GM23248 (cell line): ENCODE data around the gene DENND1A. TPM values are rescaled to one million over a fixed set of nuclear protein-coding genes. Genes with fewer than 3 reads are reported as not detected.
A peak's percentile ranks its signal among the peaks of the same experiment; 100 is the strongest.

Experiments used
- DNase-seq: peaks from one replicate; pipeline ENCODE4 v3.0.0-alpha.2; 2015
- H2AFZ ChIP-seq: fragments of 200-600 bp; sonication (generic); 2 replicates; pipeline ENCODE4 v1.6.1; 2016; ENCODE audit warnings: antibody characterized with exemption
- H3F3A ChIP-seq: fragments of 200-600 bp; sonication (generic); 2 replicates; pipeline ENCODE4 v1.6.1; 2016; ENCODE audit warnings: mild to moderate bottlenecking, antibody characterized with exemption, mixed run types; ENCODE audit not compliant: insufficient read depth
- H3K27ac ChIP-seq: fragments of 200-600 bp; sonication (generic); 2 replicates; pipeline ENCODE4 v1.5.1; 2016; ENCODE audit warnings: mild to moderate bottlenecking
- H3K27me3 ChIP-seq: fragments of 200-600 bp; sonication (generic); replicated peaks from 2 replicates; pipeline ENCODE4 v1.6.1; 2016; ENCODE audit warnings: mild to moderate bottlenecking; ENCODE audit not compliant: insufficient read depth
- H3K36me3 ChIP-seq: fragments of 200-600 bp; sonication (generic); 2 replicates; pipeline ENCODE4 v1.6.1; 2016; ENCODE audit warnings: low read depth, mild to moderate bottlenecking
- H3K4me1 ChIP-seq: fragments of 200-600 bp; sonication (generic); 2 replicates; pipeline ENCODE4 v1.6.1; 2016; ENCODE audit warnings: mild to moderate bottlenecking; ENCODE audit not compliant: insufficient read depth
- H3K4me2 ChIP-seq: fragments of 200-600 bp; sonication (generic); one replicate; pipeline ENCODE4 v1.6.1; 2016; ENCODE audit warnings: mild to moderate bottlenecking; ENCODE audit not compliant: unreplicated experiment
- H3K4me3 ChIP-seq: fragments of 200-600 bp; sonication (generic); 2 replicates; pipeline ENCODE4 v1.5.1; 2016; ENCODE audit warnings: mild to moderate bottlenecking
- H3K79me2 ChIP-seq: fragments of 200-600 bp; sonication (generic); 2 replicates; pipeline ENCODE4 v1.6.1; 2016; ENCODE audit warnings: mild to moderate bottlenecking; ENCODE audit not compliant: insufficient read depth
- H3K9ac ChIP-seq: fragments of 200-600 bp; sonication (generic); 2 replicates; pipeline ENCODE4 v1.6.1; 2016; ENCODE audit warnings: mild to moderate bottlenecking
- H3K9me2 ChIP-seq: fragments of 200-600 bp; sonication (generic); 2 replicates; pipeline ENCODE4 v1.6.1; 2016; ENCODE audit warnings: mixed run types, mild to moderate bottlenecking, moderate library complexity; ENCODE audit not compliant: insufficient read depth
- H3K9me3 ChIP-seq: fragments of 200-600 bp; sonication (generic); one replicate; pipeline ENCODE4 v1.6.1; 2017; ENCODE audit warnings: low read depth
- H4K20me1 ChIP-seq: fragments of 200-600 bp; sonication (generic); 2 replicates; pipeline ENCODE4 v1.6.0; 2016; ENCODE audit not compliant: insufficient read depth
- EZH2 ChIP-seq: fragments of 200-600 bp; sonication (generic); IDR thresholded peaks from 2 replicates; pipeline ENCODE4 v1.6.1; 2018; ENCODE audit warnings: antibody characterized with exemption, mild to moderate bottlenecking; ENCODE audit not compliant: insufficient read depth, poor library complexity, severe bottlenecking
- EZH2phosphoT487 ChIP-seq: fragments of 200-600 bp; sonication (generic); IDR thresholded peaks from 2 replicates; pipeline ENCODE4 v1.6.1; 2018; ENCODE audit warnings: antibody characterized with exemption, moderate library complexity, mild to moderate bottlenecking, low read depth; ENCODE audit not compliant: insufficient read depth
- WGBS, 2 experiments: methylation state at CpG; one replicate each; pipeline ENCODE4 v1.1.6; 2015 to 2017; ENCODE audit warnings: low lambda C conversion rate in 2 of 2, low coverage in 1 of 2; ENCODE audit errors: missing lambda C conversion rate in 2 of 2; 5-methylcytosine and 5-hydroxymethylcytosine counted together
- in situ Hi-C: fragments of 300-500 bp; cut with MboI; formaldehyde crosslinking; loops from 2 replicates; pipeline ENCODE4 v1.15.0; 2020
- polyA plus RNA-seq: library from polyadenylated mRNA; unstranded; fragments of >200 nt; fragmentation: Nextera tagmentation; extraction: Ambion mirVana; gene quantifications from 2 replicates; pipeline ENCODE4 v1.2.1, GENCODE V29; 2016
- total RNA-seq: library from RNA; depleted of rRNA; stranded (reverse); fragments of >200 nt; shearing (Covaris generic); gene quantifications from 2 replicates; pipeline ENCODE4 v1.2.3, GENCODE V29; 2014

The DENND1A gene
- total and polyA plus RNA-seq, 2 experiments from 2014 or later, result 13.2 to 16.4 TPM

DNA sequence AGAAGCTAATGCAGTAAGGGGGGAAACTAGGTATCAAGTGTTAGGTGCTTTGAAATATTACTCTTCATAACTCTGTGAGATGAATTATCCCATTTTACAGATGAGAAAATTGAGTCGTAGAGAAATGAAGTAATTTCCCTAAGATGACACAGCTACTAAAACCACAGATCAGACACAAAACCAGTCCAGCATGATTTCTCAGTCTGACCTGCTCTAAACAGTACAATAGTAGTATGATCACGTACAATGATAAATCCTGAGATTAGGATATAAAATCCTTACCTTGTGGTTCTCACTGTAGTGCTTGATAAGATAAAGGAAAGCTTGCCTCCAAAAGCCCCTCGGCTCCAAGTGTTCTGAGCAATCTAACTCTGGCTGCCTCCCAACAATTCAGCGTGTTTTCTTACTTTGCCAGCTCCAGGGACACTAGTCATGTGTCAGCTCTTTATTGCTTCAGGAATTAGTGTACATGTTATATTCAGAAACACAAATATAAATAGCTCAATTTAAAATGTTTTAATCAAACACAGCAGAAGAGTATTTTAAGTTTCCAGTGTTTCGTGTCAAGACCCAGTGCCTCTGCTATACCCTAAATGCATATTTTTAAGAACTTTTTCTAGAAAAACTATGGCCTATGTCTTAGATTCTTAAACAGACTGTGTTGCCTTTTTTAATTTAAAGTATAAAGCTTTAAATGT lies 243.6 kb downstream of the DENND1A start:
- 54 to 56% methylated on average over 5 of the region's 5 CpGs for WGBS, 2 experiments
- no peak for TF ChIP-seq EZH2phosphoT487
- no peak for TF ChIP-seq EZH2
- Histone ChIP-seq H3F3A (no peaks in the 10 kb centered on the region), H4K20me1 (no peaks in the 10 kb centered on the region), H3K27ac (no peak overlapping the region), H3K9me3 (no peaks in the 10 kb centered on the region), H3K27me3 (no peaks in the 10 kb centered on the region), H3K79me2 (no peaks in the 10 kb centered on the region), H3K4me1 (peaks cover 4% of the 10 kb centered on the region; the same call in 1 of the 2 replicates), H3K36me3 (no peaks in the 10 kb centered on the region), H3K4me2 (no peak overlapping the region), H2AFZ (no peak overlapping the region), H3K4me3 (no peak overlapping the region), H3K9me2 (no peaks in the 10 kb centered on the region), H3K9ac (no peak overlapping the region)
- in situ Hi-C loops, result no loop called here
- DNase-seq, result peak; percentile 45

DNA sequence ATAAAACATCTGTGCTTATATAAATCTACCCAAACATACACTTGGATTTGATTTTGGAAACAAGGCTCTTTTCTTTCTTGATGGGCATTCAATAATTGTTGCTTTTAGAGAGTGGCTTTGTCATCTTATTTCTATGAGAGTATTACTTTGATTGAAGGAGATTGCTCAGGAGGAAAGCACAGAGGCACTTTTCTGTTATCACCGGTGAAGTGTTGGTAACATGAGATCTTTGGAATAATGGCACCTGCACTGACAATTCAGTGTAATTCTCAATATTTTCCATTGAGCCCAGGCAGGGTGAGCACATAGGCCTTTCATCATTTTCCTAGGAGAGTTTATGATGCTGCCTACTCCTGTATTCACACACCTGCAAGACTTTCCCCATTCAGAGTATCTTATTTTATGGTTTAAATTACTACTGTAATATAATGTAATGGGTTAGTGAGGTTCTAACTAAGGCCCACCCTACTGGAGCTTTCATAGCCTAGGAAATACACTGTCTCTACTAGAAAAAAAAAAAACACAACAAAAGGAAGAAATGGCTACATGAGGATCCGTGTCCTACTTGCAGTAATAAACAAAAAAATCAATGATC lies 244.3 kb downstream of the DENND1A start:
- no peaks in the 10 kb centered on the region for H3K9me3 ChIP-seq
- no peak overlapping the region for H2AFZ ChIP-seq
- no peaks in the 10 kb centered on the region for H3F3A ChIP-seq
- H3K4me1 ChIP-seq, result peaks cover 4% of the 10 kb centered on the region; the same call in 1 of the 2 replicates
- TF ChIP-seq EZH2phosphoT487, result no peak
- H4K20me1 ChIP-seq, result no peaks in the 10 kb centered on the region
- 90 to 97% methylated on average over 2 of the region's 2 CpGs for WGBS, 2 experiments
- no peak for DNase-seq
- no peaks in the 10 kb centered on the region for H3K27me3 ChIP-seq
- no peaks in the 10 kb centered on the region for H3K9me2 ChIP-seq
- no peak overlapping the region for H3K9ac ChIP-seq
- H3K36me3 ChIP-seq, result no peaks in the 10 kb centered on the region
- H3K4me3 ChIP-seq, result no peak overlapping the region
- in situ Hi-C loops, result no loop called here
- H3K4me2 ChIP-seq, result no peak overlapping the region
- no peak overlapping the region for H3K27ac ChIP-seq
- H3K79me2 ChIP-seq, result no peaks in the 10 kb centered on the region

DNA sequence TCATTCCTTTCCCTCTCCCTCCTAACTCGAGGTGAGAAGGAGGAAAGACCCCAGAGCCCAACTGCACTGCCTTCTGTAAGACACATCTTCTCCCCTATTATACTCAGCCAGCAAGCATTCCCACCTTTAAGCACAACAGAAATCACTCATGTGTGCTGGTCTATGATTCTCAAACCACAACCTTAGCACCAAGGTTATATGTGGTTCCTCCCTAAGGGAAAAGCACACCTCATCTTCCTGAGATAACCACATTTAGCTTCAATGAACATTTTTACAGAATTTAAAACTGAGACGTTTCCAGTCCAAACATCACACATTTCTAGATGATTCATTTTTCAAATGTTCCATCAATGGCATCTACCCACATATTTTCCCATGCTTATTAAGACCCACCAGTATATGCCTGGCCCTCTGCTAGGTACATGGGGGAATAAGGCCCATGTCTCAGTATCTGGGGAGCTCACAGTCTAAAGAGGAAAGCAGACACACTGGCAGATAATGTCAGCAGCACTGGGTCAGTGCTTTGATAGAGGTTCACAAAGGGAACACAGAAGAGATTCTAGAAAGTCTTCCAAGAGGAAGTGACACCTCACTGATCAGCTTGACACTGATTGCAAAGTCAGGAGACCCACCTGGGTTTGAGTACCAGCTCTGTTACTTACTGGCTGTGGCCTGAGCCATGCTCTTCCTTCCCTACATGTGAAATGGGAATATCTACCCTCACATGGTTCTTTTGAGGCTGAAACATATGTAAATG lies 245.4 kb downstream of the DENND1A start:
- TF ChIP-seq EZH2phosphoT487 (no peak), EZH2 (no peak)
- H3F3A ChIP-seq, result no peaks in the 10 kb centered on the region
- peaks cover 4% of the 10 kb centered on the region; the same call in 1 of the 2 replicates for H3K4me1 ChIP-seq
- H3K79me2 ChIP-seq, result no peaks in the 10 kb centered on the region
- H3K4me2 ChIP-seq, result no peak overlapping the region
- H3K27ac ChIP-seq, result no peak overlapping the region
- DNase-seq, result no peak
- no peak overlapping the region for H2AFZ ChIP-seq
- in situ Hi-C loops, result no loop called here
- H3K4me3 ChIP-seq, result no peak overlapping the region
- H3K9ac ChIP-seq, result no peak overlapping the region
- no peaks in the 10 kb centered on the region for H3K9me3 ChIP-seq
- WGBS, 2 experiments, result 12 to 17% methylated on average over 2 of the region's 2 CpGs
- no peaks in the 10 kb centered on the region for H4K20me1 ChIP-seq
- no peaks in the 10 kb centered on the region for H3K27me3 ChIP-seq
- H3K9me2 ChIP-seq, result no peaks in the 10 kb centered on the region
- H3K36me3 ChIP-seq, result no peaks in the 10 kb centered on the region

DNA sequence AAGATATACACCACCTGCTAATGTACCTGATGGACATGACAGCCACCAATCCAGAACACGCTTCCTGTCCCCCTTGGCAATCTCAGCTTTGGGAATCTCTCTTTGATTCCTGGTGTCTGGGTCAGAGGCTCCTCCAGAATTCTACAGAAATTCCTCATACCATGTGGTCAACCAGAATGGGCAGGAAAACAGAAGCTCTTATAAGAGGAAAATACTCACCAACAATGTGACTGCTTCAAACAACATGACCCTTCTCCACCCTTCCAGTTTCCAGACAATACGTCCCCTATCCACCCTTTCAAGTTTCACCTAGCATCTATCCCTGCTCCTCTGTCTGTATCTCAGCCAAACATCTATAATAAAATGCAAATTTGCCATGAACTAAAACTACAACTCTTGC lies 247.2 kb downstream of the DENND1A start:
- Histone ChIP-seq H3K9ac (no peak overlapping the region), H3F3A (no peaks in the 10 kb centered on the region), H3K9me3 (no peaks in the 10 kb centered on the region), H4K20me1 (no peaks in the 10 kb centered on the region), H2AFZ (no peak overlapping the region), H3K4me3 (no peak overlapping the region), H3K27ac (no peak overlapping the region), H3K27me3 (no peaks in the 10 kb centered on the region), H3K4me2 (no peak overlapping the region), H3K4me1 (peaks cover 4% of the 10 kb centered on the region; the same call in 1 of the 2 replicates), H3K79me2 (no peaks in the 10 kb centered on the region), H3K36me3 (no peaks in the 10 kb centered on the region), H3K9me2 (no peaks in the 10 kb centered on the region)
- TF ChIP-seq EZH2phosphoT487 (no peak), EZH2 (no peak)
- WGBS, 2 experiments, result 100% methylated on average over 2 of the region's 2 CpGs
- in situ Hi-C loops, result no loop called here
- DNase-seq, result no peak
